ENCODE data around the gene ARL15.
"Not testable (repeated sequence)": the region's sequence is repeated elsewhere in the genome, so short reads cannot be mapped to it uniquely, and the experiment has no call there.

ARL15 gene

GRCh38 chr5:54310433-54311175, at the start of gene ARL15:
TSS of gene ARL15 (minus strand) at chr5:54310573.
- peak within 1 kb of the TSS; percentile 88 for H3K4me3 ChIP-seq (ENCODE audit: low read depth, low read length)
- peak; percentile 91 for DNase-seq (ENCODE audit: low read depth)
- TF ChIP-seq, protein P1, sequence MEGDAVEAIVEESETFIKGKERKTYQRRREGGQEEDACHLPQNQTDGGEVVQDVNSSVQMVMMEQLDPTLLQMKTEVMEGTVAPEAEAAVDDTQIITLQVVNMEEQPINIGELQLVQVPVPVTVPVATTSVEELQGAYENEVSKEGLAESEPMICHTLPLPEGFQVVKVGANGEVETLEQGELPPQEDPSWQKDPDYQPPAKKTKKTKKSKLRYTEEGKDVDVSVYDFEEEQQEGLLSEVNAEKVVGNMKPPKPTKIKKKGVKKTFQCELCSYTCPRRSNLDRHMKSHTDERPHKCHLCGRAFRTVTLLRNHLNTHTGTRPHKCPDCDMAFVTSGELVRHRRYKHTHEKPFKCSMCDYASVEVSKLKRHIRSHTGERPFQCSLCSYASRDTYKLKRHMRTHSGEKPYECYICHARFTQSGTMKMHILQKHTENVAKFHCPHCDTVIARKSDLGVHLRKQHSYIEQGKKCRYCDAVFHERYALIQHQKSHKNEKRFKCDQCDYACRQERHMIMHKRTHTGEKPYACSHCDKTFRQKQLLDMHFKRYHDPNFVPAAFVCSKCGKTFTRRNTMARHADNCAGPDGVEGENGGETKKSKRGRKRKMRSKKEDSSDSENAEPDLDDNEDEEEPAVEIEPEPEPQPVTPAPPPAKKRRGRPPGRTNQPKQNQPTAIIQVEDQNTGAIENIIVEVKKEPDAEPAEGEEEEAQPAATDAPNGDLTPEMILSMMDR (IDR thresholded peaks at IDR 0.05; ENCODE audit: low read depth, low read length, missing control alignments), result no peak

GRCh38 chr5:54360089-54360488, 49.7 kb upstream of the ARL15 start:
- H3K4me3 ChIP-seq (ENCODE audit: low read depth, low read length), result no peak overlapping the region
- TF ChIP-seq, protein P1 (IDR thresholded peaks at IDR 0.05; ENCODE audit: low read depth, low read length, missing control alignments), result no peak
- DNase-seq (ENCODE audit: low read depth), result no peak

- TF ChIP-seq, protein P1 (IDR thresholded peaks at IDR 0.05; ENCODE audit: low read depth, low read length, missing control alignments), result no peak
- DNase-seq (ENCODE audit: low read depth), result no peak
- no peak overlapping the region for H3K4me3 ChIP-seq (ENCODE audit: low read depth, low read length)
Observed at GRCh38 chr5:54357408-54358058, 47.2 kb upstream of the ARL15 start.

DNA sequence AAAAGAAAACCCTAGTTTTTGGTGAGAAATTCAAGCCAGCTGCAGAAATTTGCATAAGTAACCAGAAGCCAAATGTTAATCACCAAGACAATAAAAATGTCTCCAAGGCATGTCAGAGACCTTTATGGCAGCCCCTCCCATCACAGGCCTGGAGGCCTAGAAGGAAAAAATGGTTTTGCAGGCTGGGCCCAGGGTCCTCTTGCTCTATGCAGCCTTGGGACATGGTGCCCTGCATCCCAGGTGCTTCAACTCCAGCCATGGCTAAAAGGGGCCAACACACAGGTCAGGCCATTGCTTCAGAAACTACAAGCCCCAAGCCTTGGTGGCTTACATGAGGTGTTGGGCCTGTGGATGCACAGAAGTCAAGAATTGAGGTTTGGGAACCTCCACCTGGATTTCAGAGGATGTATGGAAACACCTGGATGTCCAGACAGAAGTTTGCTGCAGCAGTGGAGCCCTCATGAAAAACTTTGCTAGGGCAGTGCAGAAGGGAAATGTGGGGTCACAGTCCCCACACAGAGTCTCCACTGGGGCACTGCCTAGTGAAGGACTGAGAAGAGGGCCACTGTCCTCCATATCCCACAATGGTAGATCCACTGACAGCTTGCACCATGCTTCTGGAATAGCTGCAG, 43.7 kb upstream of the ARL15 start:
- not testable (repeated sequence) for DNase-seq (ENCODE audit: low read depth); H3K4me3 ChIP-seq (ENCODE audit: low read depth, low read length)

- not testable (repeated sequence) for DNase-seq (ENCODE audit: low read depth); H3K4me3 ChIP-seq (ENCODE audit: low read depth, low read length)
Observed at GRCh38 chr5:54352580-54352979, 42.2 kb upstream of the ARL15 start.

DNA sequence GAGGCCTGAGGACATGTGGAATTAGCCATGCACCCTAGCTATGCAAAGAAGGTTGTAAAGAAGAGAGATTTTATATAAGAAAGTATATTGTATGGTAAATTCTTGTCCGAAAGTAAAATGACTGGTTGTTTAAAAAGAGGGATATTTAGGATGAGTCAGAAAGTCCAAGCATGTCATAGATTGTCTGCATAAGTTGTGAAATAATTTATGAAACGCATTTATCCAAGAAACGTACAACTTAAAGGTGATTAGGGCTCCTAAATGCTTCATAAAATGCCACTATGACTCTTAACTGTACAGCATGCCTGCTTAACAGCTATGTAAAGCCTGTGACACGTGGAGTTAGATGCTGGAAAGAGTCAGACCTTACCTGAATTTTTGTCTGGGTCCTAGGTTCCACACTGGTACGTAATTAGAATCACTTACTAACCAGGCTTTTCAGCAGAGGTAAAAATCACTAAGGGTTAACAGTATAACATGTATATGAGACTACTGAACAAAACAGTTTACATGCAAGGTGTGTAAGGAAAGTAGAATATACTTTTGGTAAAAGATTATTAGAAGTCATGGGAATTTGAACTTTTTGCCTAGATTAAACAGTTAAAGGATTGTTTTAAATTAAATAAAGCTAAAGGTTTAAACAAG, 37.0 kb upstream of the ARL15 start:
- no peak for DNase-seq (ENCODE audit: low read depth)
- TF ChIP-seq, protein P1 (IDR thresholded peaks at IDR 0.05; ENCODE audit: low read depth, low read length, missing control alignments), result no peak
- H3K4me3 ChIP-seq (ENCODE audit: low read depth, low read length), result no peak overlapping the region

- TF ChIP-seq, protein P1 (IDR thresholded peaks at IDR 0.05; ENCODE audit: low read depth, low read length, missing control alignments), result no peak
- H3K4me3 ChIP-seq (ENCODE audit: low read depth, low read length), result no peak overlapping the region
- DNase-seq (ENCODE audit: low read depth), result no peak
Observed at GRCh38 chr5:54344653-54345052, 34.3 kb upstream of the ARL15 start.
